SK-N-MC (cell line): ENCODE results near the gene MSANTD3.

ENCODE experiments used
- EZH2 ChIP-seq: fragments of 200-600 bp; sonication (generic); IDR thresholded peaks from one replicate; pipeline ENCODE4 v1.6.1; 2017; ENCODE audit warnings: antibody characterized with exemption
- POLR2AphosphoS5 ChIP-seq: IDR thresholded peaks from 2 replicates; pipeline ENCODE4 v1.6.1; 2012; ENCODE audit warnings: mild to moderate bottlenecking, low read depth, low read length, borderline replicate concordance

GRCh38 chr9:100474924-100475276, 48.0 kb downstream of the MSANTD3 start:
- TF ChIP-seq POLR2AphosphoS5 (no peak), EZH2 (no peak)
